Loucy (cell line): Measurements from ENCODE around the gene VIPR1.

Experiments
- CTCF ChIP-seq: fragments of 200-600 bp; sonication (generic); conservative IDR thresholded peaks from 2 replicates; pipeline ENCODE4 v1.5.1; 2014; ENCODE audit warnings: mild to moderate bottlenecking, antibody characterized with exemption, low read length
- EZH2phosphoT487 ChIP-seq: fragments of 200-600 bp; IDR thresholded peaks from 2 replicates; pipeline ENCODE4 v1.6.1; 2018; ENCODE audit warnings: antibody characterized with exemption, mild to moderate bottlenecking, moderate library complexity, borderline replicate concordance

GRCh38 chr3:42456211-42456610 is 46.2 kb upstream of the VIPR1 start:
- TF ChIP-seq CTCF, result no peak
- TF ChIP-seq EZH2phosphoT487, result no peak
